A673 (cell line): Measurements from ENCODE around the gene ZNF891. TPM values are rescaled to one million over a fixed set of nuclear protein-coding genes. Genes with fewer than 3 reads are reported as not detected.

Experiments
- BruUV-seq: library from RNA; stranded (reverse); fragments of 400-500 nt; replicated peaks from 2 replicates; lab custom pipeline; 2021; lab: Mats Ljungman, UMichigan
- CTCF ChIA-PET: fragments of 300-600 bp; sonication (Branson Sonifier 250); formaldehyde crosslinking; loops from one replicate; lab custom pipeline; 2022; ENCODE audit warnings: antibody characterized with exemption; lab: Charles Lee
- POLR2A ChIA-PET: fragments of 300-600 bp; sonication (Branson Sonifier 250); formaldehyde crosslinking; loops from one replicate; lab custom pipeline; 2022; ENCODE audit warnings: antibody characterized with exemption; ENCODE audit not compliant: low non-redundant PET; lab: Charles Lee
- DNase-seq: peaks from one replicate; pipeline ENCODE4 v3.0.0-alpha.2; 2015; ENCODE audit warnings: low spot score
- H3K27ac ChIP-seq: fragments of 200-600 bp; sonication (generic); 2 replicates; pipeline ENCODE4 v1.5.1; 2016; ENCODE audit warnings: mixed run types, low read depth, mild to moderate bottlenecking, mixed read lengths, antibody characterized with exemption, low read length; ENCODE audit not compliant: poor library complexity, severe bottlenecking
- H3K27me3 ChIP-seq: fragments of 200-600 bp; sonication (generic); replicated peaks from 2 replicates; pipeline ENCODE4 v1.6.1; 2017; ENCODE audit warnings: mixed run types, low read depth, mild to moderate bottlenecking, mixed read lengths, antibody characterized with exemption, low read length; ENCODE audit not compliant: insufficient read depth, poor library complexity
- H3K36me3 ChIP-seq: fragments of 200-600 bp; sonication (generic); 2 replicates; pipeline ENCODE4 v1.6.1; 2016; ENCODE audit warnings: mixed run types, mild to moderate bottlenecking, mixed read lengths, antibody characterized with exemption, low read length; ENCODE audit not compliant: insufficient read depth, poor library complexity, severe bottlenecking
- H3K4me1 ChIP-seq: fragments of 200-600 bp; sonication (generic); 2 replicates; pipeline ENCODE4 v1.6.1; 2017; ENCODE audit warnings: mixed run types, mild to moderate bottlenecking, mixed read lengths, antibody characterized with exemption, low read length; ENCODE audit not compliant: insufficient read depth, poor library complexity, severe bottlenecking
- H3K4me3 ChIP-seq: fragments of 200-600 bp; sonication (generic); 2 replicates; pipeline ENCODE4 v1.5.1; 2016; ENCODE audit warnings: low read depth, mixed run types, mild to moderate bottlenecking, mixed read lengths, low read length; ENCODE audit not compliant: poor library complexity, severe bottlenecking
- H3K9me3 ChIP-seq: fragments of 200-600 bp; sonication (generic); 2 replicates; pipeline ENCODE4 v1.6.1; 2016; ENCODE audit warnings: mixed run types, low read depth, mild to moderate bottlenecking, mixed read lengths, antibody characterized with exemption, low read length; ENCODE audit not compliant: poor library complexity, severe bottlenecking
- CTCF ChIP-seq: fragments of 300-800, 200-600 bp; sonication (generic); conservative IDR thresholded peaks from 2 replicates; pipeline ENCODE4 v1.5.1; 2017; ENCODE audit warnings: low read depth, mild to moderate bottlenecking, antibody characterized with exemption, low read length, moderate library complexity, mixed read lengths
- EZH2 ChIP-seq: fragments of 200-600 bp; sonication (generic); IDR thresholded peaks from 2 replicates; pipeline ENCODE4 v1.6.1; 2017; ENCODE audit warnings: borderline replicate concordance, low read depth, mild to moderate bottlenecking, mixed read lengths, antibody characterized with exemption, low read length; ENCODE audit not compliant: poor library complexity, severe bottlenecking
- intact Hi-C: fragments of 100-400 bp; cut with micrococcal nuclease; formaldehyde crosslinking; loops from one replicate; pipeline ENCODE4 v1.10.0; 2022; ENCODE audit not compliant: unreplicated experiment
- total RNA-seq: library from RNA; stranded (reverse); gene quantifications from 2 replicates; pipeline ENCODE4 v1.2.3, GENCODE V29; 2021

Gene ZNF891
- total RNA-seq, 1 experiment from 2014 or later = 2.9 TPM

- CTCF ChIA-PET = no interaction called here
- Histone ChIP-seq H3K4me3 (no peak overlapping the region), H3K27ac (no peak overlapping the region), H3K4me1 (no peaks in the 10 kb centered on the region), H3K36me3 (no peaks in the 10 kb centered on the region), H3K27me3 (no peaks in the 10 kb centered on the region), H3K9me3 (peaks cover 37% of the 10 kb centered on the region)
- POLR2A ChIA-PET = no interaction called here
- TF ChIP-seq CTCF = no peak
- no peak for TF ChIP-seq EZH2
- DNase-seq = no peak
- BruUV-seq = no TSS peak
- intact Hi-C loops = no loop called here
These were observed 56.2 kb downstream of the ZNF891 start for GRCh38 chr12:133073836-133074235.

GRCh38 chr12:133063556-133063955 lies 66.5 kb downstream of the ZNF891 start:
- DNase-seq = no peak
- Histone ChIP-seq H3K36me3 (no peaks in the 10 kb centered on the region), H3K4me3 (no peak overlapping the region), H3K27me3 (no peaks in the 10 kb centered on the region), H3K27ac (no peak overlapping the region), H3K4me1 (no peaks in the 10 kb centered on the region), H3K9me3 (peaks cover 89% of the 10 kb centered on the region)
- intact Hi-C loops = no loop called here
- CTCF ChIA-PET = no interaction called here
- no TSS peak for BruUV-seq
- POLR2A ChIA-PET = no interaction called here
- no peak for TF ChIP-seq EZH2
- TF ChIP-seq CTCF = no peak

GRCh38 chr12:133061954-133062353 lies 68.1 kb downstream of the ZNF891 start:
- H3K4me3 ChIP-seq = no peak overlapping the region
- no peak overlapping the region for H3K27ac ChIP-seq
- H3K36me3 ChIP-seq = peaks cover 9% of the 10 kb centered on the region
- H3K9me3 ChIP-seq = peaks cover 96% of the 10 kb centered on the region
- no peaks in the 10 kb centered on the region for H3K27me3 ChIP-seq
- BruUV-seq = no TSS peak
- CTCF ChIA-PET = no interaction called here
- intact Hi-C loops = no loop called here
- DNase-seq = no peak
- no peaks in the 10 kb centered on the region for H3K4me1 ChIP-seq
- POLR2A ChIA-PET = no interaction called here
- no peak for TF ChIP-seq EZH2
- no peak for TF ChIP-seq CTCF
